Stimulated activated CD4-positive, alpha-beta T cell treated with anti-CD3 and anti-CD28 coated beads, TNF-alpha, amount 100 ng/mL, for 48 hours (primary cell): ENCODE data around the gene CHCHD10.

ENCODE experiments used
- DNase-seq, 3 donors: peaks; one replicate each; pipeline ENCODE4 v3.0.0-alpha.2; 2020; ENCODE audit warnings: low read depth in 3 of 3

Gene CHCHD10

DNA sequence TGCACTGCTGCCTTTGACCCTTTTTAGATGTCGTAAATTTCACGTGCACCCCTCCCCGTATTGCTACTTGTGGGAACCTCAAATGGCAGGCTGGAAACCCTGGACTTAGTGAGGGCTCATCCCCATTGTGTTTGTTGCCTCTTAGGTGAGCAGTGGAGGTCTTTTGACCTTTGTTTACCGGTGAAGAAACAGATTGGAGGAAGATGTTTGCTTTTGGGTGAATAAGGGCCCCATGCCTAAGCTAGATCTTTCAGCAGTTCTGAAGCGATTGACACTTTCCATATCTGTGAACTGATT lies 19.8 kb upstream of the CHCHD10 start:
- DNase-seq, result no peak

DNA sequence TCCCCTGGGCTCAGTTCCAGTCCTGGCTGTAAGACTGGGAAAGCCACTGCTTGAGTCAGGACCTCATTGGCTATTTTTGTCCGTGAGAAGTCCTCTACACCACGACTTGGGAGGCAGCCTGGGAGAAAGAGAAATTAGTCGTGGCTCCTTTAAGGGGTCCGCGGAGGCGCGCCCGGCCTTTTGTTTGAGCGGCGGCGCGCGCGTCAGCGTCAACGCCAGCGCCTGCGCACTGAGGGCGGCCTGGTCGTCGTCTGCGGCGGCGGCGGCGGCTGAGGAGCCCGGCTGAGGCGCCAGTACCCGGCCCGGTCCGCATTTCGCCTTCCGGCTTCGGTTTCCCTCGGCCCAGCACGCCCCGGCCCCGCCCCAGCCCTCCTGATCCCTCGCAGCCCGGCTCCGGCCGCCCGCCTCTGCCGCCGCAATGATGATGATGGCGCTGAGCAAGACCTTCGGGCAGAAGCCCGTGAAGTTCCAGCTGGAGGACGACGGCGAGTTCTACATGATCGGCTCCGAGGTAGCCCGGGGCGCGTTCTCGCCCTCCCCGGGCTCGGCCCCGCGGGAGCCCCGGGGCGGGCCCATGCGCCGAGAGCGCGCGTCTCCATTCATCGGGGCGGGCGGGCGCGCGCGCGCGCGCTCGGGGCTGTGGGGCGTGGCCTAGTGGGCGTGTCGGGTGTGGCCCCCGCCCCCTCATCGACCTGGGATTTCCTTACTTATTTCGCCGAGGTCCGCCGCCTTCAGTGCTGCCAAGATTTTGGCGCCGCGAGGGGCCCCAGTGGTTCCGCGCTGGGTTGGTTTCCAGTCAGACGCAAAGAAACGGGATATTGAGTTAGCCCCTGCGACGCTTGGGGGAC lies 19.2 kb upstream of the CHCHD10 start, which contains the start of gene SMARCB1:
TSS of gene SMARCB1 (plus strand) at position 215 of the 848 bp plus-strand sequence. CDS start at position 419, 204 bp downstream.
- DNase-seq, result peak; percentile 77 to 88 (median 80)

DNA sequence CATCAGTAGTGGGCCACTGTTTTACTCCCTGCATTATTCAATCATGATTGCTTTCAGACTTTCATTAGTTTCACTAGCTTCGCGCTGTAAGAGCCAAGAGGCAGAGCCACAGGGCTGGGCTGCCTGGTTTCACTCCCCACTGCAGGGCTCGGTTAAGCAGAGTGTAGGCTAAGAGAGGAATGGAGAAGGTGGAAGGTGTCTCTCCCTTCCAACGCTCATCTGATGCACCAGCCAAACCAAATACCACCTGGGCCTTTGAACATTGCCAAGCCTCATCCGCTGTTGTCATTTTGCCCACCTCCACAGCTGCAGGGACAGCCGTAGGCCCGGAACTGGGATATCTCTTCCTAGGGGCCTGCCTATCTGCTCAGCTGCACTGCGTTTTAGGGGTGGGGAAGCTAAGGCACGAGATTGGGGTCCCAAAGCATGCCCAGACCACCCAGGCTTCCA lies 18.5 kb upstream of the CHCHD10 start:
- no peak for DNase-seq

DNA sequence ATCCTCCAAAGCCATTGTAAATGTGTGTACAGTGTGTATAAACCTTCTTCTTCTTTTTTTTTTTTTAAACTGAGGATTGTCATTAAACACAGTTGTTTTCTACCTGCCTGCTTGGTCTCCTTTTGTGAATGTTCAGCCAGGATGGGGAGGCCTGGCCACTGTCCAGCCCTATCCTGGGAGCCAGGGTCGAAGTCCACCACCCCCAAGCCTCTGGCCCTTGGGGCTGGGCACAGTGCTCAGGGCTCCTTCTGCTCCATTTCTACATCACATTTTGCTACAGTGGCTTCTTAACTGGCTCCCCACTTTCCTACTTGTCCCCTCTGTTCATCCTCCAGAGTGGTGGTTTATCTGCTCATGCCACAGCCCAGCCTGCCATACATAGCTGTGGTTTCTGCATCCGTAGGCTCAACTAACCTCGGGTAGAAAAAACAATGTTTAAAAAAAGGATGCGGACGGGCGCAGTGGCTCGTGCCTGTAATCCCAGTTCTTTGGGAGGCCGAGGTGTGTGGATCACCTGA lies 16.5 kb upstream of the CHCHD10 start:
- no peak for DNase-seq

DNA sequence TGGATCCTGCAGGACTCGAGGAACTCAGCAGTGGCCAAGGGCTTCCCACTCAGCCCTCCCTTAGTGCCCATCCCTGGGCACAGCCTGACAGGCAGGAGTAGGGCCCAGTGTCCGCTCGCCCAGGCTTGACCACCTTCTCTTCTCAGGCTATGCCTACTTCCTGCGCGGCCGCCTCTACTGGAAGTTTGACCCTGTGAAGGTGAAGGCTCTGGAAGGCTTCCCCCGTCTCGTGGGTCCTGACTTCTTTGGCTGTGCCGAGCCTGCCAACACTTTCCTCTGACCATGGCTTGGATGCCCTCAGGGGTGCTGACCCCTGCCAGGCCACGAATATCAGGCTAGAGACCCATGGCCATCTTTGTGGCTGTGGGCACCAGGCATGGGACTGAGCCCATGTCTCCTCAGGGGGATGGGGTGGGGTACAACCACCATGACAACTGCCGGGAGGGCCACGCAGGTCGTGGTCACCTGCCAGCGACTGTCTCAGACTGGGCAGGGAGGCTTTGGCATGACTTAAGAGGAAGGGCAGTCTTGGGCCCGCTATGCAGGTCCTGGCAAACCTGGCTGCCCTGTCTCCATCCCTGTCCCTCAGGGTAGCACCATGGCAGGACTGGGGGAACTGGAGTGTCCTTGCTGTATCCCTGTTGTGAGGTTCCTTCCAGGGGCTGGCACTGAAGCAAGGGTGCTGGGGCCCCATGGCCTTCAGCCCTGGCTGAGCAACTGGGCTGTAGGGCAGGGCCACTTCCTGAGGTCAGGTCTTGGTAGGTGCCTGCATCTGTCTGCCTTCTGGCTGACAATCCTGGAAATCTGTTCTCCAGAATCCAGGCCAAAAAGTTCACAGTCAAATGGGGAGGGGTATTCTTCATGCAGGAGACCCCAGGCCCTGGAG lies 15.7 kb upstream of the CHCHD10 start:
- DNase-seq, result no peak

DNA sequence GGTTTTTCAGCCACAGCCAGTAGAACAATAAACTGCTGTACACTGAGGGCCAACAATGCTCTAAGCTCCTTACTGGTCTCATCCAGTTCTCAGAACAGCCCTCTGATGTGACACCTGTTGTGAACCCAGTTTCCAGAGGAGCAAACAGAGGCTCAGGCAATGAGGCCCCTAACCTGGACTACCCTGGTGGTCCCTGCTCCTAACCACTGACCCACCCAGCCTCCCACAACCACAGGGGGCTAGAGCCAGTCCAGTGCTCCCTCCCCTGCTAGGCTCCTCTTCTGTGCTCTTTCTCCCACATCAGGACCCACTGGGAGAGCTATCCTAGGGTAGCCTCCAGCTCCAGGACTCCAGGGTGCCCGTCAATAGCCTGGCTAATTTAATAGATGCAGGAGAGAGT lies 14.9 kb upstream of the CHCHD10 start:
- no peak for DNase-seq

DNA sequence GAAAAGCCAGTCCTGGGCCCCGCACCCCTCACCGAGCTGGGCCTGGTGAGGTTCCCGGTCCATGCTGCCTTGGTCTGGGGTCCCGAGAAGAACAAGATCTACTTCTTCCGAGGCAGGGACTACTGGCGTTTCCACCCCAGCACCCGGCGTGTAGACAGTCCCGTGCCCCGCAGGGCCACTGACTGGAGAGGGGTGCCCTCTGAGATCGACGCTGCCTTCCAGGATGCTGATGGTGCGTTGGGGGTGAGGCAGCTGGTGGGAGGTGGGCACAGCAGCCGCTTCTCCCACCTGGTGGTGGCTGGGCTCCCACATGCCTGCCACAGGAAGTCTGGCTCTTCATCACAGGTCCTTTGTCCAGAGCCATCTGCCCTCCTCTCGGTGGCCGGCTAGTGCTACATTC lies 14.5 kb upstream of the CHCHD10 start:
- no peak for DNase-seq

DNA sequence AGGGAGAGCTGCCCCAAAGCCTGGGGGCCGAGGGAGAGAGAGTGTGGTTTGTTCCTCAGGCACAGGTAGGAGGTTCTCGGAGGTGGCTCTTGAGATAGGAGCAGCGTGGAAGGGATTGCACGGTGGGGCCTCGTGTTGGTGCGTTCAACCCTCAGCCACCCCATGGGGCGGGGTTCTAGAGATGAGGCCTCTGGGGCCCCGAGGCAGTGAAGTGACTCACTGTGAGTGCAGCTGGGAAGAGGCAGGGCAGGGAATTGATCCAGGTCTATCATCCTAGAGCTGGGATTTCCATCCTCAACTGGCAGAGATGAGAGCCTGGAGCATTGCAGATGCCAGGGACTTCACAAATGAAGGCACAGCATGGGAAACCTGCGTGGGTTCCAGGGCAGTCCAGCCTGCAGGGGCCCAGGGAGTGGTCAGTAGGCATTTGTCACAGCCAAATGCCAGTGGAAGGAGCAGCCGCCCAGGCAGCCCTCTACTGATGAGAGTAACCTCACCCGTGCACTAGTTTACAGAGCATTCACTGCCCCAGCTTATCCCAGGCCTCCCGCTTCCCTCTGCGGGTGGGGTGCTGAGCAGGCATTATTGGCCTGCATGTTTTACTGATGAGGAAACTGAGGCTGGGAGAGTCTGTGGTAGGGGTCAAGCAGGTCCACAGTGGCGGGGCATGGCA lies 13.9 kb upstream of the CHCHD10 start:
- DNase-seq, result no peak

DNA sequence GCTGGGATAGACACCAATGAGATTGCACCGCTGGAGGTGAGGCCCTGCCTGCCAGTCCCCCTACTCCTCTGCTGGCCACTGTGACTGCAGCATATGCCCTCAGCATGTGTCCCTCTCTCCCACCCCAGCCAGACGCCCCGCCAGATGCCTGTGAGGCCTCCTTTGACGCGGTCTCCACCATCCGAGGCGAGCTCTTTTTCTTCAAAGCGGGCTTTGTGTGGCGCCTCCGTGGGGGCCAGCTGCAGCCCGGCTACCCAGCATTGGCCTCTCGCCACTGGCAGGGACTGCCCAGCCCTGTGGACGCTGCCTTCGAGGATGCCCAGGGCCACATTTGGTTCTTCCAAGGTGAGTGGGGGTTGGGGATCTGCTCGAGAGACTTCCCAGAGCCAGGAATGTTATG lies 13.3 kb upstream of the CHCHD10 start:
- DNase-seq, result no peak

DNA sequence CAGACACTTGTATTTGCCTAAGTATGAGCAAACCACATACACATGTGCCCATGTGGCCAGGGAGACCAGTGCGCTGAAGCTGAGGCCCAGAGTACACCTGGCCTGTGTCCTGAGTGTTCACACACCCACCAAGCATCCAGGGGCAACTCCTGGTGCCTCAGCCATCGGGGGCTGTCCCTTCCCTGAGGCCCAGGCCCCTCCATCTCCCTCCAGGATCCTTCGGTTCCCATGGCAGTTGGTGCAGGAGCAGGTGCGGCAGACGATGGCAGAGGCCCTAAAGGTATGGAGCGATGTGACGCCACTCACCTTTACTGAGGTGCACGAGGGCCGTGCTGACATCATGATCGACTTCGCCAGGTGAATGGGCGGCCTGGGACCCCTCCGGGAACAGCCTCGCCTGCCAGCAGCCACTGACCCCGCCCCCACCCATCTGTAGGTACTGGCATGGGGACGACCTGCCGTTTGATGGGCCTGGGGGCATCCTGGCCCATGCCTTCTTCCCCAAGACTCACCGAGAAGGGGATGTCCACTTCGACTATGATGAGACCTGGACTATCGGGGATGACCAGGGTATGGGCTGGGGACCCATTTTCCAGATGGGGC lies 12.5 kb upstream of the CHCHD10 start:
- DNase-seq, result no peak

DNA sequence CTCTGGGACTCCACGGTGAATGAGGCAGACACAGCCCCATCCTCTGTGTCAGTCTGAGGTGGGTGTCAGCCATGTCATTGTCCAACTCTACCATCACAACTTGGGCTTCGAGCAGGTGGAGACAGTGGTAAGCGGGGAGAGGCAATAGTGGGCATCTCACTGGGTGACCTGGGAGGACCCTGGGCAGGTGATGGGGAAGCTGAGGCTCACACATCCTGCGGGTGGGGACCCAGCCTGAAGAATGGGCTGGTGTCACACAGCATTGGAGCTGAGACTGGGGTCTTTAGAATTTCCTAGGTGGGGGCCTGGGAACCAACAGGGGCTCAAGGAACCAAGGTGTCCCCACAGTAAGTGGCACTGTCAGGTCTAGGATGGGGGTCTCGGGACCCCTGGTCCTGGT lies 12.0 kb upstream of the CHCHD10 start:
- no peak for DNase-seq

DNA sequence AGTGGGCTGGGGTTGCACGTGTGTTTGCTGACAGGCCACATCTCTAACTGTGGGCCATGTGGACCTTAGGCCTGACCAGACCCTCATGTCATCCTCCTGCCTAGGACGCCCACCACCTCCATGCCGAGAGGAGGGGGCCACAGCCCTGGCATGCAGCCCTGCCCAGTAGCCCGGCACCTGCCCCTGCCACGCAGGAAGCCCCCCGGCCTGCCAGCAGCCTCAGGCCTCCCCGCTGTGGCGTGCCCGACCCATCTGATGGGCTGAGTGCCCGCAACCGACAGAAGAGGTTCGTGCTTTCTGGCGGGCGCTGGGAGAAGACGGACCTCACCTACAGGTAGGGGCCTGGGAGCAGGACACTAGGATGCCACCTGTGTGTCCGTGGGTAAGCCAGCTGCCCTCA lies 11.3 kb upstream of the CHCHD10 start:
- DNase-seq, result no peak

DNA sequence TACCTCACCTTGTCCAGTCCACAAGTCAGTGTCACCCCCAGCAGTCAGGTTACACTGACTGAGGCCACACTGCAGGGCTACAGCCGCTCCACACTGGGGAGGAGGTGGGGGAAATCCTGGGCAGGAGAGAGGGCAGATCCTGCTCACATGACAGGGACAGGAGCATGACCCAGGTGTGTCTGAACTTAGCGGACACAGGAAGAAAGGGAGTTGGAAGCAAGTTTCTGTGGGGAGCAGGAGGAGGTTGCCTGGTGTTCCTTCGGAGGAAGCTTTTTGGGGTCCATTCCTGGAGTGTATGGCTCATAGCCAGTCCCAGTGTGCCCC lies 10.8 kb upstream of the CHCHD10 start:
- DNase-seq, result no peak

DNA sequence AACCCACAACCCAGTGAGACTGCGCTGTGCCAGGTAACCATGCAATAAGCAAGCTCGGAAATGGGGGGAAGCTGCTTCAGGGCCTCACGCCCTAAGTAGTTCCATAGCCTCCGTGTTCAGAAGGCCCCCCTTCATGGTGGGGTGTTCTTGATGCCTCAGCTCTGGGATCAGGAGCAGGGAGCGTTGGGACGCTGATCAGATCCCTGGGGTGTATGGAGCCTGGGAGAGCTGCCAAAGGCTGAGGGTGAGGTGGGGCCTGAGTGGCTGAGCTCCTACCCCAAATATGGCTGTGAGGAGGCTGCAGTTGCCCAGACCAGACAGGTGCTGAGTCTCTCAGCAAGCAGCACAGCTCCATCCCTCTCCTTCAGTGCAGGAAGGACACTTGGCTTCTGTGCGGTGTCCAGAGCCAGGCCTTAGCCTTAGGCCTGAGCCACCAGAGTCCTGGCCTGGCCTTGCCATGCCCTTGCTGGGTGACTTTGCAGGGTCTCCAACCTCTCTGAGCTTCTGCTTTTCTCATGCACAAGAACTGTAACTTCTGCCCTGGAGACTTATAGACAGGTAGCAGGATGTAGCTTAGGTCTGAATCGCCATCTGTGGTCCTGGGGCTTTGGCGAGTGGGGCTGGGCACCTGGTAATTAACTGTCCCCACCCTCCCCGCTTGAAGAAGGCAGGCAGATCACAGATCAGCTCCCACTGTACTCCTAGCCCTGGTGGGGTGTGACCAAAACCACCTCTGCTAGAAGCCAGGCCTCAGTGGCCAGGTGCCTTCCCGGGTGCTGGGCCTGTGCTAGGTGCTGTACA lies 10.2 kb upstream of the CHCHD10 start:
- no peak for DNase-seq

DNA sequence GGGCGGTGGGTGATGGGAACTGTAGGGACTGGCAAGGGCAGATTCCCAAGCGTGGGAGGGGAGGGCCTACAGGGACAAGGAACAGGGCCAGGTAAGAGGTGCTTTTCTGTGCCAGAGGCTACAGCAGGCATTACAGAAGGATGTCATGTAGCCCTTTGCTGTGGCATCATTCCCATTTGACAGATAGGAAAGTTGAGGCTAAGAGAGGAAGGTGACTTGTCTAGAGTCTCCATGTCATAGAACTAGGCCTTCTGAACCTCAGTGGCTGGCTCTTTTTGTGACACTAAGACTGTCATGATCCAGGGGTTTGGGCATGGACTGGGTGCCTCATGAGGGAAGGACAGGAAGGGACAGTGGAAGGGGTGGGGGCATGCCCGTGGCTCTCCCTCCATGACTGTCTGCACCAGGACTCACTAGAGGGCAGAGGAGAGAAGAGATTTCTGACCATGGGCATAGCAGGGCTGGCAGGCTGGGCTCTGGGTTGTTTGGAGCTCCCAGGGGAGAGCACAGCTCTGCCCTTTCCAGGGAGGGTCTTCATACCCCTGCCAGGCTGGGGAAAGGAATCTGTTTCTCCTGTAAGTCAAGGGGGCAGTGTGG lies 8.1 kb upstream of the CHCHD10 start:
- DNase-seq, result no peak

DNA sequence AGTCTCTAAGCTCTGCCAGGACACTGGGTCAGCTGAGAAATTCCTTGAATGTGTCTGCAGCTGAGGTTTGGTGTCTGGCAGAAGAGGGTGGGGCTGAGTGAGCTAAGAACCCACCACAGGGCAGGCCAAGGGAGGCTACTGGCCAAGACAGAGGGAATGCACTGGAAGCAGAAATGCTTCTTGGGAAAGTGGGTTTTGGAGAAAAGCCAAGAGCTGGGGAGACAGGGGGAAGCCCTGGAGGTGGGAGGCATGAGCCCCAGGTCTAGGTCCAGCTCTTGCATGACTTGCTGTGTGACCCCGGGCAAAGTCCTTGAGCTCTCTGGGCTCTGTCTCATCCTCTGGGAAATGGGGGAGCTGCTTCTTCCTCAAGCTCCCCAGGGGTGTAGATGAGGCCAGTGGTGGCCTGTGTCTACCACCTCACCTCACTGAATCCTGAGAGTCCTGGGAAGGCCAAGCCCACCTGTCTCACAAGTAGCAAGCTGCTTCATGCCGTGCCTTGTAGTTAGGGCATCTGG lies 7.2 kb upstream of the CHCHD10 start:
- no peak for DNase-seq

DNA sequence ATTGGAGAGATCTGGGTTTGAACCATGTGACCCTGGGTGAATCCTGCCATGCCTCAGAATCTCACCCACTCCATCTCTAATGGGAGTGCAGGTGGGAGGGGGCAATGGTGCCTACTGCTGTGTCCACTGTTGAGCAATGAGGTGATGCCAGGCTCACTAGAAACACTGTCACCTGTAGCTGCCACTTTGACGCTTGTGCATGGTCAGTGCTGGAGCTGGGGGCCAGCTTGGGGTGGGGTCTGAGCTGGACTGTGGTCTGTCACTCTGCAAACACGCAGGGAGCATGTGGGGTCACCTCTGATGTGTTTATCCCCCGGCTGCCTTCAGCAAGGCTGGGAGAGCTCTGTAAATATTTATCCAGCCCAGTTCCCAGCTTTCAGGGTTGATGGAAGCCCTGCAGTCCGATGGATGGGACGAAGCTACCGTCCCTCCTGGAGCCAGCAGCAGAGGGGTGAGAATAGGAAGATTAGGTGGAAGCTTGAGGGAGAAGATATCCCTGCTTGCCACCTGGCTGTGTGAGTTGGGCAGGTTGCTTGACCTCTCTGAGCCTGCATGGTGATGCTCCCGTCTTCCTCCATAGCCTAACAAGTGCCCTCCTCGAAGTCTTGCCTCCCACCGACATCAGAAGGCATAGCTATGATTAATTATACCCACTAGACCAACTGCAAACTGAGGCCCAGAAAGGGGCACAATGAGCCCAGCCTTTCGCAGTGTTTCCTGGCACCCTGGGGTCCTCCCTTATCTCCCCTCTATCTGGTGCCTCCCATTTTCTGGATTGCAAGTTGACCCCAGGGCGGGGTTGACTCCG lies 6.5 kb upstream of the CHCHD10 start:
- no peak for DNase-seq

DNA sequence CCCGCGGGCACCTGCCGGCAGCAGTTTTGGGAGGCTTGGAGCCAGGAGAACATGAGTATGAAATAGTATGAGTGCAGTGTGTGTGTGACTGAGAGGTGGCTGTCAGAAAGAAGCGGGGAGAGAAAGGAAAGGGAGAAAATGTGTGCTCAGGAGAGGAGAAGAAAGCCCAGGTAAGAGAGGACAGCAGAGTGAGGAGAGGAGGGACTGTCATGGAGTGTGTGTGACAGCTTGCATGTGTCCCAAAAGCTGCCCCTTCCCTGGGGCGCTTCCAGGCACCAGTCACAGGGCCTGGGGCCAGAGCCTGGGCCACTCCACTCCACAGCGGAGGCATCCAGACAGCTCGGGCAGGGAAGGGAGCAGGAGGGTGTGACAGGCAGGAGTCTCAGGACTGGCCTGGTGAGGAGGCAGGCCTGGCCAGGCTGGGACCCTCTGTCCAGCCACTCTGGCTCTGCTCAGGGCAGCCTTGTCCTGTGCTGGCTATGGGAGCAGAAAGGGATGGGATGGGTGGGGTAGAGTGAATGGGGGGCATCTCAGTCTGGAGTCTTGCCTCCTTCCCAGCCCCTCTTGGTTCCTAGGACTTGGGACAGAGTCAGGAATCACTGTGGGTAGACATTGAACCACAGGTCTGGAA lies 5.8 kb upstream of the CHCHD10 start:
- no peak for DNase-seq
